GM18507 (cell line): ENCODE results near the gene C20orf144.

ENCODE experiments used
- DNase-seq: peaks from one replicate; pipeline ENCODE4 v3.0.0; 2011; ENCODE audit warnings: low read depth; ENCODE audit not compliant: insufficient read length; ENCODE audit errors: extremely low spot score
- FAIRE-seq: peaks from 2 replicates; lab custom pipeline; 2011; peaks lifted over from hg19 to GRCh38; lab: Jason Lieb, UNC

C20orf144 gene

DNA sequence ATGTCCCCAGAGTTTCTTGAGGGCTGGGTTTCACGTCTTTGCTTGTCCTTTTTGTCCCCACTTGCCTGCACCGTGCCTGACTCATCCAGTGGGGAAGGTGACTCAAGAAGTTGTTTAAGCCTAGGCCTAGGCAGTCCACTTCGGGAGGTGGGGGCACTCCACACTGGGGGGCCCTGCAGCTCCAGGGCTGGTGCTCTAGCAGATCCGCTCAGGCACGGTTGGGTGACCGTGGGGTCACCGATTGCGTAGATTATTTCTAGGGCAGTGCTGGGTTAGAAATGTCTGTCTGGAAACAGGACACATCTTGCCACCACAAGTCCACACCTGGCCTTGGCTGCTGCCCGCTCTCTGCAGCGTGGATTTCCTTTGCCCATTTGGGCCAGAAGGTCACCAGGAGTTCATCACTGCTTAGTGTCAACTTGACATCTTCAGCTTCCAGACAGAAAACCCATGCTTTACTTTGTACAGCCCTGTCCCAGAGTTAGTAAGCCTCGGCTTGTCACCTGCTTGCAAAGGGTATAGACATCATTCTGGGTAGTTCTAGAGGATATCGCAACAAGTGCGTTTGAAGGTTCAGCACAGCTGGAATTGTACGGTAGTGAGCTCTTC is 13.6 kb upstream of the C20orf144 start:
- DNase-seq: no peak
- no peak for FAIRE-seq

GRCh38 chr20:33649201-33649681 is 12.9 kb upstream of the C20orf144 start:
- DNase-seq: no peak
- FAIRE-seq: no peak

- FAIRE-seq (no peak), DNase-seq (no peak)
These were observed 11.9 kb upstream of the C20orf144 start for GRCh38 chr20:33650111-33650752.

DNA sequence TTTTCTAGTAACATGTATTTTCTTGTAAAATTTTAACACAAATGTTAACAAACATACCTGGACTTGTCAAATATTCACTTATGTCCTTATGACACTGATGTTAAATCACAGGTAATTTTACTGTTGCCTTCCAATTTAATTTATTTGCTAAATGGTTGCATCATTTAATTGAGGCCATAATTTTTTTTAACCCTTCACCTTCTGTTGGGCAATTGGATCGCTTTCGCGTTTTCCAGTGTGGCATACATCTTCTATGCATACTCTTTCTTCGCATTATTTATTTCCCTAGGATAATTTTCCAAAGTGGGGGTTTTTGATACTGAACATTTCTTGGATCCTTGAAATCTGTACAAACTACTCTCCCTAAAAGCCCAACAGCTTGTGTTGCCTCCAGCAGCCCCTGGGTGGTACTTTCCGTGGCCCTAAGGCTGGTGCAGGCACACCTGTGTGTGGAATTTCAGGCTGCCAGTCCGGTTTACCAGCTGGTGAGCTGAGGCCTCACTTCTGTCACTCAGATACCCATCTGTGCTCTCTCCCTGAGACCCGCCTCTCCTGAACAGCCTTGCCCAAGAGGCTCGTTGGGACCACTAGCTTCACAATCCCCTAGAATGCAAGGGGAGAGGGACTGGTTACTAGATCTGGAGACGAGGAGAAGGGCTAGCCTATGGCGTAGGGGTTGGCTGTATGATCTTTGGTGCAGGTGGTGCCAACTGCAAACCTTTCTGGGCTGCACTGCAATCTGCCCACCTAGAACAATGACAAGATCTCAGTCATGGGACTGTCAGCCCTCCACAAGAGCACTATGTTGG is 11.2 kb upstream of the C20orf144 start:
- FAIRE-seq: no peak
- no peak for DNase-seq

GRCh38 chr20:33651562-33652048 is 10.5 kb upstream of the C20orf144 start:
- FAIRE-seq: no peak

DNA sequence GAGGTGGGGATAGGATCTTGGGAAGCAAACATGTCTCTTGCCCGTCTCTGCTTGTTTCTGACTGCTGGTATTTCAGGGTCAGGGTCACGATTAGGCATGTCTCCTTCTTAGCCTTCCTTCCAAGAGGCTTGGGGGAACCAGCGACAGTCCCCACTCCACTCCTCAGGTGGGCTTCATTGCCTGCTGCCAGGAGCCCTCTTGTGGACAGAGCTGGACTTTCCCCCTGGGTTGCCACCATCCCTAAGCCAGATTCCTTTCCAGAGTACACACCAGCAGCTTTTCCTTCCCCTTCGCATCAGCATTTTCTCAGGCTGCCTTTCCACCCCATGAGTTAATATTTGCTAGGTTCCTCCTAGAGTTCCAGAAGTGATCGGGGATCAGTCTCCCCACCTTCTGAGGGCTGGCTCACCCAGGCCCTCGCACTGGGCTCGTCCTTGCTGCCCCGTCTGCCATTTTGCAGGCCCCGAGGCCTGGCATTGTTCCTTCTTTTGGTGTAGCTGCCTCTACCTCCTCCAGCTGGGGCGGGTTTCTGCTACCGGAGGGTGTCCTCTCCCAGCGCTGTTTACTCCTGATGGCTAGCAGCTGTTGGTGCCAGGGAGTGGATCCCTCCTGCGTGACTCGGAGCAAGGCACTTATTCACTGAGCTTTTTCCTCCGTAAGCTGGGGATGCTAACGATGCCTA is 8.8 kb upstream of the C20orf144 start:
- DNase-seq (no peak), FAIRE-seq (peak; percentile 21)

More at GRCh38 chr20:33651562-33652048, 10.5 kb upstream of the C20orf144 start:
- no peak for DNase-seq

- FAIRE-seq: no peak
- DNase-seq: no peak
These were observed 8.1 kb upstream of the C20orf144 start for GRCh38 chr20:33653900-33654596.

- no peak for DNase-seq
- FAIRE-seq: no peak
These were observed 7.4 kb upstream of the C20orf144 start for GRCh38 chr20:33654680-33655161.

- DNase-seq: no peak
These were observed 7.0 kb upstream of the C20orf144 start for GRCh38 chr20:33655164-33655563.

GRCh38 chr20:33656010-33656782 is 5.9 kb upstream of the C20orf144 start:
- DNase-seq (no peak), FAIRE-seq (no peak)

More at GRCh38 chr20:33655164-33655563, 7.0 kb upstream of the C20orf144 start:
- FAIRE-seq: no peak

GRCh38 chr20:33656783-33657703 is 5.1 kb upstream of the C20orf144 start:
- no peak for FAIRE-seq
- no peak for DNase-seq

- no peak for FAIRE-seq
These were observed 4.4 kb upstream of the C20orf144 start for GRCh38 chr20:33657704-33658095.

DNA sequence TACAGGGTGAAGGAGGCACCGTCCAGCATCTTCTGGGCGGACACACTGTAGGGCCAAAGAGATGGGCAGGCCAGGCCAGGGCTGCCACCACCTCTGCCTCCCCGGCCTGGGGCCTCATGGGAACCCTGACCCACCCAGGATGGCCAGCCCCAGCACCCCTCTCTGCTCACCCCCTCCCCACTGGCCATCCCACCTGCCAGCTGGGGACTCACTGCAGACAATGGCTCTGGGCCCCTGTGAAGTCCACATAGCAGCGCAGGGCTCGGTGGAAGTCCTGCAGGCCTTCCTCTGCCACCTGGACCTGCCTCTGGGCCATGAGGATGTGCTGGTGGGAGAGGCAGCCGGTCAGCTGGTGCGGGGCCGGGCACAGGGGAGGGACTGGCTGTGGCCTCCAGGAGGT is 3.6 kb upstream of the C20orf144 start:
- DNase-seq (no peak), FAIRE-seq (no peak)

More at GRCh38 chr20:33657704-33658095, 4.4 kb upstream of the C20orf144 start:
- DNase-seq: no peak

DNA sequence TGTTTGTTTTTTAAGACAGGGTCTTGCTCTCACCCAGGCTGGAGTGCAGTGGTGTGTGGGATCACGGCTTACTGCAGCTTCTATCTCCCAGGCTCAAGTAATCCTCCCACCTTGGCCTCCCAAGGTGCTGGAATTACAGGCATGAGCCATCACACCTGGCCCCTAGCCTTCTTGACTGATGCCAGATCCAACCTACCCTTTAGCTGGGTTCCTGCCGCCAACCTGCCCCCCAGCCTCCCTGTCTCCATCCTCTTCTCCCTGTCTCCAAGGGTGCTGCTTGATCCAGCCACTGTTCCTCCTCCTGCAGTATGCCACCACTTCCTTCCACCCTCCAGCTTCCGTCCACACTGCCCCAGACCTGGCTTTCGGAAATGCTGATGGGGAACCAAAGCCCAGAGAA is 3.2 kb upstream of the C20orf144 start:
- FAIRE-seq (no peak), DNase-seq (no peak)

- FAIRE-seq: no peak
- DNase-seq: no peak
These were observed 2.6 kb upstream of the C20orf144 start for GRCh38 chr20:33659341-33660034.

GRCh38 chr20:33660035-33660684 is 2.0 kb upstream of the C20orf144 start:
- no peak for FAIRE-seq
- DNase-seq: no peak
